ENCODE results near the gene PLCB1. TPM values are rescaled to one million over a fixed set of nuclear protein-coding genes. Genes with fewer than 3 reads are reported as not detected.

Gene PLCB1
- polyA plus RNA-seq, 1 donor, result 8.5 TPM

Other genes starting within 250 kb of the PLCB1 start
- not detected for gene HAO1, start 191.8 kb upstream of the PLCB1 start, polyA plus RNA-seq (ENCODE audit: insufficient read length)
- 19.6 TPM for gene TMX4, start 112.5 kb upstream of the PLCB1 start, polyA plus RNA-seq (ENCODE audit: insufficient read length)

Measured in forelimb muscle (tissue), 1 donor.